ENCODE data around the gene HOXC5. TPM values are rescaled to one million over a fixed set of nuclear protein-coding genes. Genes with fewer than 3 reads are reported as not detected.
"Not testable (repeated sequence)": the region's sequence is repeated elsewhere in the genome, so short reads cannot be mapped to it uniquely, and the experiment has no call there.

HOXC5 gene
- total RNA-seq, 1 experiment from 2014 or later, result not detected

DNA sequence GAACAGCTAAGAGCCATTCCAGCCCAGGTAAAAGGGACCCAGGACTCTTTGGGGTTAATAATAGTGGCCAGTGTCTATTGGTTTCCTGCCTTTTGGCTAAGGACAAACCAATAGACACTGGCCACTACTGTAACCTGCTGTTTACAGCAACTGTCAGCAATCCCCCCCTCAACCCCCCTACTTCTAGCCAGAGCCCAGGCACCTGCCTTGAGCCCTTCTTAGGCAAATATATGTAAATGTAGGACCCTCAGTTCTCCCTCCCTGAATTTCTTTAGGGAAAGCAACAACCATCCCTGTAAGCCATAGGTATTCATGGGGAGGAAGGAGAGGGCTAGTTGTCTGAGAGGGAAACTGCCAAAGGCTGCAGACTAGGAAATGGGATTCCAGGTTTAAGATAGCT lies 43.1 kb downstream of the HOXC5 start:
- no peak for DNase-seq
- CTCF ChIA-PET, result no interaction called here
- Mint-ChIP-seq H3K4me3 (ENCODE audit: low read depth, unreplicated experiment) (no peak overlapping the region), H3K9me3 (ENCODE audit: low read depth, unreplicated experiment) (no peaks in the 10 kb centered on the region), H3K27ac (ENCODE audit: unreplicated experiment) (no peak overlapping the region), H3K27me3 (ENCODE audit: unreplicated experiment) (peaks cover 52% of the 10 kb centered on the region), H3K36me3 (ENCODE audit: insufficient read depth, unreplicated experiment) (no peaks in the 10 kb centered on the region), H3K4me1 (ENCODE audit: low read depth, unreplicated experiment) (no peaks in the 10 kb centered on the region)
- intact Hi-C loops (cut with micrococcal nuclease; ENCODE audit: unreplicated experiment), result no loop called here
- TF ChIP-seq, protein P1, sequence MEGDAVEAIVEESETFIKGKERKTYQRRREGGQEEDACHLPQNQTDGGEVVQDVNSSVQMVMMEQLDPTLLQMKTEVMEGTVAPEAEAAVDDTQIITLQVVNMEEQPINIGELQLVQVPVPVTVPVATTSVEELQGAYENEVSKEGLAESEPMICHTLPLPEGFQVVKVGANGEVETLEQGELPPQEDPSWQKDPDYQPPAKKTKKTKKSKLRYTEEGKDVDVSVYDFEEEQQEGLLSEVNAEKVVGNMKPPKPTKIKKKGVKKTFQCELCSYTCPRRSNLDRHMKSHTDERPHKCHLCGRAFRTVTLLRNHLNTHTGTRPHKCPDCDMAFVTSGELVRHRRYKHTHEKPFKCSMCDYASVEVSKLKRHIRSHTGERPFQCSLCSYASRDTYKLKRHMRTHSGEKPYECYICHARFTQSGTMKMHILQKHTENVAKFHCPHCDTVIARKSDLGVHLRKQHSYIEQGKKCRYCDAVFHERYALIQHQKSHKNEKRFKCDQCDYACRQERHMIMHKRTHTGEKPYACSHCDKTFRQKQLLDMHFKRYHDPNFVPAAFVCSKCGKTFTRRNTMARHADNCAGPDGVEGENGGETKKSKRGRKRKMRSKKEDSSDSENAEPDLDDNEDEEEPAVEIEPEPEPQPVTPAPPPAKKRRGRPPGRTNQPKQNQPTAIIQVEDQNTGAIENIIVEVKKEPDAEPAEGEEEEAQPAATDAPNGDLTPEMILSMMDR (IDR thresholded peaks at IDR 0.05; ENCODE audit: unreplicated experiment), result no peak
- no TSS peak for BruUV-seq (replicated peaks)

DNA sequence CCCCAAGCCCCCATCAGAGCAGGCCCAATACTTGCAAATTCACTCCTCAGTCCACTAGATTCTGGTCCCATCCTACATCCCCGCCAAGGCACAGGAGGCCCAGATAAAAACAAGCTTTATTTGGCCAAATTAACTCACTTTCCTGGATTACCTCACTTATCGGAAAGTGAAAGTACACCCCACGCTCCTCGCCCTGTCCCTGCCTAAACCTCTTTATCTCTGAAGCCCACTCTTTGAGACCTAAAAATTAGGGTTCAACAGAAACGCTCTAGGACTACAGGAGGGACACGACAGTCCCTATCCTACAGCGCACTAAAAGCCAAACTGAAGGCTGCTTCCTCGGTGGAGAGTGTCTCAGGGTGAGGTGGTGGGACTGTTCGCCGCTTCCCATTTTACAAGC lies 45.0 kb downstream of the HOXC5 start:
- H3K9me3 Mint-ChIP-seq (ENCODE audit: low read depth, unreplicated experiment); intact Hi-C loops (cut with micrococcal nuclease; ENCODE audit: unreplicated experiment); H3K4me1 Mint-ChIP-seq (ENCODE audit: low read depth, unreplicated experiment); CTCF ChIA-PET; DNase-seq; H3K4me3 Mint-ChIP-seq (ENCODE audit: low read depth, unreplicated experiment); H3K36me3 Mint-ChIP-seq (ENCODE audit: insufficient read depth, unreplicated experiment); H3K27ac Mint-ChIP-seq (ENCODE audit: unreplicated experiment); BruUV-seq (replicated peaks): not testable (repeated sequence)
- H3K27me3 Mint-ChIP-seq (ENCODE audit: unreplicated experiment), result peaks cover 53% of the 10 kb centered on the region

DNA sequence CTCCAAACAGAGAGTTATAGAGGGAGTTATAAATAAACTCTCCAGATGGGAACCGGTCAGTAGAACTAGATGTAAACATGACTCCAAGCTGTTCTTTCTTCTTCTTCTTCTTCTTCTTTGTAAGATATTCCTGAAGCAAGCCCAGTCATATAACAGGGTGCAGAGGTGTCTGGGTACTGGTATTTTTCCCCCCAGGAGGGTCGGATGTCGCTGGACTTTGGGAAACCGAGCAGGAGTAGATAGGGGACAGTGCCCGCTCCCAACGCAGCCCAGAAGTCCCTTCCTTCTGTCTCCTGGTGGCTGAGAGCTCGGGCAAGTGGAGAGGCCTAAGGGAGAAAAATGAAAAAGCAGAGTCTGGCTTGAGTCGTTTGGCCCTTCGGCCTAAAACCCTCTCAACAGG lies 46.3 kb downstream of the HOXC5 start:
- H3K4me3 Mint-ChIP-seq (ENCODE audit: low read depth, unreplicated experiment); H3K4me1 Mint-ChIP-seq (ENCODE audit: low read depth, unreplicated experiment): not testable (repeated sequence)

DNA sequence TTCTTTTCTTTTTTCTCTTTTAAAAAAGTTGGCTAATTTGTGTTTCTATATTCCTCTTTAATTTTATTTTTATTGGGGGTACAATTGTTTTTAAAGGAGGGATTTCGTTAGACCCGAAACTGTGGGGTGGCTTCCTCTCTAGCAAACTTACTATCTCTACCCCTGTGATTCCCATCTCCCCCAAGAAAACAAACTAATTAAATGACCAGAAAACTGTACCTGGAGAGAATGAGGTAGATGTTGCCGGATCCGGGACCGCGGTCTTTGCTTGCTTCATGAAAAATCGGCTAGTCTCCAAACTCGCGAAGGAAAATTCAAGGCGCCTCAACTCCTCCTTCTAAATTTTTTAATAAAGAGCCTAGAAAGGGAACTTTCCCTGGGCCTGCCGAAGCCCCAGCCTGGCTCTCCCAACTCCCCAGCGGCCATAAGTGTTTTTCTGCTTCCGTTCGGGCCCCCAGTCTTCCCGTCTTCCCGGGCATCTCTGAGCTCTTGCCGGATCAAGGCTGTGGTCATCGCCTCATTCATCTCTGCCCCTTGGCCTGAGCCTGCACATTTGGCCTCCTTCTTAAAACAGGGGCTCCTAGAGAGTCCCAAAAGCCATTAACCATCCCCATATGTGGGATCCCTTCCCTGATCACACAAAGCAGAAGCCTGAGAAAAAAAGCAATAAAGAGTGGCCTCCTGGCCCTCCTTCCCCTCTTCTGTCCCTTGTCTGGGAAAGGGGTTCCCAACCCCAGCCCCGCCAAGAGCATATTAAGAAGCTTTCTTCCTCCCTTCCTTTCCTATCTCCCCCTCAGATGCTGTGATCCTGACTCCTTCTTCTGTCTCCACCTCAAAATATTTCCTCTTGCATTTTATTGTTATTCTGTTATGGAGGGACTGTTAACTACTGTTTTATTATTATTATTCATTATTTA lies 47.4 kb downstream of the HOXC5 start:
- H3K27ac Mint-ChIP-seq (ENCODE audit: unreplicated experiment); BruUV-seq (replicated peaks); H3K4me1 Mint-ChIP-seq (ENCODE audit: low read depth, unreplicated experiment); DNase-seq; H3K36me3 Mint-ChIP-seq (ENCODE audit: insufficient read depth, unreplicated experiment); H3K4me3 Mint-ChIP-seq (ENCODE audit: low read depth, unreplicated experiment); intact Hi-C loops (cut with micrococcal nuclease; ENCODE audit: unreplicated experiment); H3K9me3 Mint-ChIP-seq (ENCODE audit: low read depth, unreplicated experiment); CTCF ChIA-PET: not testable (repeated sequence)
- H3K27me3 Mint-ChIP-seq (ENCODE audit: unreplicated experiment), result peaks cover 61% of the 10 kb centered on the region

More for the DNA sequence above, 46.3 kb downstream of the HOXC5 start:
- H3K36me3 Mint-ChIP-seq (ENCODE audit: insufficient read depth, unreplicated experiment); BruUV-seq (replicated peaks); intact Hi-C loops (cut with micrococcal nuclease; ENCODE audit: unreplicated experiment); DNase-seq; H3K9me3 Mint-ChIP-seq (ENCODE audit: low read depth, unreplicated experiment); CTCF ChIA-PET; H3K27ac Mint-ChIP-seq (ENCODE audit: unreplicated experiment): not testable (repeated sequence)
- H3K27me3 Mint-ChIP-seq (ENCODE audit: unreplicated experiment), result peaks cover 58% of the 10 kb centered on the region

DNA sequence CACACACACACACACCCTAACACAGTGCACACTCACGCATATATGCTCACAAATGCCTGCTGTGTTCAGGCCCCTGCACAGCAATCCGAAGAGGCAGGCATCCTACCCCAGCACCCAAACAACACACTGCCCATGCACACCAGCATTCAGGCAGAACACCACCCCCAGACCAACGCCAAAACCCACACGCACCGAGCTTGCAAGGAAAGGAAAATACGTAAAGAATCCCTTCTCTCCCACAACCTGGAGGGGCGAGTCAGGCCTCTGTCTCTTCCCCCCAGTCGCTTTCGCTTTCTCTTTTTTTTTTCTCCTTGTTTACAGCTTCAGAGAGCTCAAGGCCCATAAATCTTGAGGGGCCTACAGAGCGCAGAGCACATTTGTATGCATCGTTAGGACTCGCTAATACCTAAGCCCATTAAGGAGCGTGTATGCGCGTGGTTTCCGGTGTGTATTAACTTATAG lies 48.2 kb downstream of the HOXC5 start:
- H3K9me3 Mint-ChIP-seq (ENCODE audit: low read depth, unreplicated experiment); H3K36me3 Mint-ChIP-seq (ENCODE audit: insufficient read depth, unreplicated experiment); BruUV-seq (replicated peaks); DNase-seq; H3K27ac Mint-ChIP-seq (ENCODE audit: unreplicated experiment); CTCF ChIA-PET; H3K4me1 Mint-ChIP-seq (ENCODE audit: low read depth, unreplicated experiment); intact Hi-C loops (cut with micrococcal nuclease; ENCODE audit: unreplicated experiment); H3K4me3 Mint-ChIP-seq (ENCODE audit: low read depth, unreplicated experiment): not testable (repeated sequence)
- H3K27me3 Mint-ChIP-seq (ENCODE audit: unreplicated experiment), result peaks cover 69% of the 10 kb centered on the region

DNA sequence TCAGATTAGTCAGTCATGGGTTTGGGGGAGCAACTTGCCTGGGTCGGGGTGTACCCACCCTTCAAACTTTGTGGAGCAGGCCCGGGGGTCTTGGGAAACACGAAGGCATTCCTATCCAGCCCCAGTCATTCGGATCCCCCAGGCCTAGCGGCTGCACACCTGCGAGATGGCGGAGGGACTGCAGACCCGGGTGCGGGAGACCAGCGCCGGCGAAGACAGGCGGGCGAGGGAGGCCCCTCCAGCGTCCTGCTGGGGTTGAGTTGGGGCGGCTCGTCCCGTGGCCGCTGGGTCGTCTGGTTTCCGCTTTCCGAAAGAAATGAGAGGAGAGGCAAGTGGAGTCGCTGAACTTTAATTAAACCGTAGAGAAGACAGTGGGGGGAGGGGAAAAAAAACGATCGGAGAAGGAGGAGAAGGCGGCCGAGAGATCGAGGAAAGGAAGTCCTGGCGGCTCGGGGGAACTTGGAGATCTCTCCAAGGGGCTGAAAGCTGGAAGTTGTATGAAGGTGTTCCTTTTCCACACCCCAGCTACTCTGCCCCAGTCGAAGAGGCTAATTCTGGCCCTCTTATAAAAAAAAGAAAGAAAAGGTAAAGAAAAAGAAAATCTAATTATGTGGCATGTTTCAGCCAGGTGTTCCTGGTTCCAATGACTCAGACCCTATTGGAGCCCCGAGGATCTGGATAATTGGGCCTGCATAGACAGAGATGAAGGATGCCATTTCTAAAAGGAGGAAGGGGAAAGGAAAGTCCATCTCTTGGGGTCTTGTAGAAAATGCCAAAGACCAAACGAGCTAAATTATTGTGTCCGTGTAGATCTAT lies 48.9 kb downstream of the HOXC5 start:
- H3K27ac Mint-ChIP-seq (ENCODE audit: unreplicated experiment); H3K36me3 Mint-ChIP-seq (ENCODE audit: insufficient read depth, unreplicated experiment); H3K4me1 Mint-ChIP-seq (ENCODE audit: low read depth, unreplicated experiment); CTCF ChIA-PET; H3K9me3 Mint-ChIP-seq (ENCODE audit: low read depth, unreplicated experiment); BruUV-seq (replicated peaks); DNase-seq; intact Hi-C loops (cut with micrococcal nuclease; ENCODE audit: unreplicated experiment): not testable (repeated sequence)
- peaks cover 76% of the 10 kb centered on the region for H3K27me3 Mint-ChIP-seq (ENCODE audit: unreplicated experiment)
- H3K4me3 Mint-ChIP-seq (ENCODE audit: low read depth, unreplicated experiment), result peak overlapping the region; percentile 44
